Stimulated activated CD8-positive, alpha-beta memory T cell treated with anti-CD3 and anti-CD28 coated beads, Interleukin-4, amount 100 ng/mL, for 24 hours (primary cell): Measurements from ENCODE around the gene YOD1.

ENCODE experiments used
- DNase-seq: peaks from one replicate; pipeline ENCODE4 v3.0.0-alpha.2; 2020; ENCODE audit warnings: low read depth

Gene YOD1

DNA sequence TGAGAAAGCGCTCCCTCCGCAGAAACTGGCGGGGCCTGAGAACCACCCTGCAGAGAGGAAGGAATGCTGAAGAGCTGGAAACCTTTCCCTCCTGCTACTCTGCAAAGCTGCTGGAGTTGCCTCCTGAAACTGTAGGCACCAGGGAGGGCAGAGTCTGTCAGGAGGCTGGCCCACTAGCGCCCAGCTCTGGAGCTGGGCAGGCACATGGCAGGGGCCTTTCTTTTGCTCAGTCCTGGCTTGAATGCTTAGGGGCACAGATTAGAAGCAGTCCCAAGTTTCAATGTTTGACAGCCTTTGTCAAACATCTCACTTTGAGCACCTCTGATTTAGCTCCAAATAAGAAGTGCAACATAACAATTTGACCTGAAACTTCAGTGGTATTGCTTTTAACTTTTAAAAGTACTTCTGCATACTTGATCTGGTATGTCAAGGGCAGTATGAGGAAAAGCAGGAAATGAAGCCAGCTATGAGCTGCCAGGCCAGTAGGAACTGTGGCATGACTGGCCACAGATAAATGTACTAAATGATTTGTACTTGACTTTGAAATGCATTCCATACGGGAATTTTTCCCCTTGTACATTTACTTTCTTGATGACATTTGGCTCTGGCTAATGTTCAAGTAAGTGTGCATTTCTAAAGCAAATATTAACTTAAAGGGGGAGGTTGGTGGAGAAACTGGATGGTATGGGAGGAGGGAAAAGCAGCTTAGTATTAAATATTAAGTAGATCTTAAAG is 25.7 kb downstream of the YOD1 start:
- DNase-seq, result no peak

DNA sequence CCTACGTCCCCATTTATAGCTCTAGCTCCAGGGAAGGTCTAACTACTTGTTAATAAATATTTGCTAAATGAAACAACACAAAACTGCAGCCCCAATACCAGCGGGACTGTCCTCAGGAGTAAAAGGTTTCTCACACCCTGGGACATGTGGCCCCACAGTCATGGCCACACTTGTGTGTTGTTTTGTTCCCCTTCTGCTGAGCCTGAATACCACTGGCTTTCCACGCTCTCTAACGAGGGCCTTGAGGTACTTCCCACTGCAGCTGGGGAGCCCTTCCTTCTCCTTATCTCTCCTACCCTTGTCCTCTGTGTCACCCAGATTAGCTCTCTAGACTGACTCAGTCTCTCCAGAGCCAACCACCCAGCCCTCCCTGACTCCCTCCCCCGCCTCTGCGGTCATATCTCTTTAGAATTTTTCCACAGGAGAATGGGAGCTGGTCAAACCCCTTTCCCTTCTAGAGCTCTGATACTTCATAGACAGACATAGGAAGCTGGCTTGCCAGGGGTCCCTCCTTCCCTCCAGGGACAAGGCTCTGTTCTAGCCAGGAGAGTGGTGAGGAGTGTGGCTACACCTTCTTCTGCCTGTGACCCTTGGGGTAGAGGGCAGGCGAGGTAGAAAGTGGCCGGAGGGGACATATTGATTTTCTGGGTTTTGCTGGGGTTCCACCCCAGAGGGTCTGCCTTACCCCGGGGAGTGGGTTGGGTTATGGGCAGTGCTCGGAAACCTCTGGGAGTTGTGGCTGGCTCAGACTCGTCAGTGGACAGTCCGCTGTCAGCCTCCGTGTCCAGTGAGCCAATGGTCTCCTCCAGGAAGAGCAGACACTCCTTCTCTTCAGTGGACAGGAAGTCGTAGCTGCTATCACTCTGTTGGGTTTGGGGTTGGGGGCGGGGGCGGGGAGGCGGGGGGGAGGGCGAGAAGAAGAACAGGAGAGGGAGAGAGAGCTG is 26.5 kb downstream of the YOD1 start:
- no peak for DNase-seq

DNA sequence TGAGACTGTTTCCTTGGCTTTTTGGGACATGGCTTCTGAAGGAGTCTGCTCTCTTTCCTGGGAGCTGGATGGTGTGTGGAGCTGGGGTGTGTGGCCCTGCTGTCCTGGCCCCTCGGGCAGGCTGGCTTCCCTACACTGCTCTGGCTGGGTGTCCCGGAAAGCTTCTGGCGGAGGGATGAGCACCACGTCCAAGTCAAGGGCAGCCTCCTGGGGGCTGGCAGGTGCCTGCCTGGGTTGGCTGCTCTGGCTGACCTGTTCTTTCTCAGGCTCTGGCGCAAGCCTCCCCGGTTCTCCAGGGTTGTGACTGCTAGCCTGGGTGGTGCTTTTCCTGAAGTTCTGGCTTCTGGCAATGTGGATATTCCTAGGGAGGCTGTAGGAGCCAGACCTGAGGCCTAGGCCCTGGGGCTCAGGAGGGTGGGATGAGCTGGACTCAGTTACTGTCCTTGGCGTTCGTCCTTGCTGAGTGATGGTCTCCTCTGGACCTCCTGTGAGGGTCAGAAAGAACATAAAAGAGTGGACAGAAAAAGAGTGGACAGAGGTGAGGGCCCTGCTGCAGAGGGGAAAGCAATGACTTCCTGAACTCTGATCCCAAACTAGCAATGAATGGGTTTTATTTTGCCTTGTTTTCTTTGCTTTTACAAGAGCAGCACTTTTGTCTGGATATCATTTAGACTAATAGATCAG is 27.9 kb downstream of the YOD1 start:
- no peak for DNase-seq

DNA sequence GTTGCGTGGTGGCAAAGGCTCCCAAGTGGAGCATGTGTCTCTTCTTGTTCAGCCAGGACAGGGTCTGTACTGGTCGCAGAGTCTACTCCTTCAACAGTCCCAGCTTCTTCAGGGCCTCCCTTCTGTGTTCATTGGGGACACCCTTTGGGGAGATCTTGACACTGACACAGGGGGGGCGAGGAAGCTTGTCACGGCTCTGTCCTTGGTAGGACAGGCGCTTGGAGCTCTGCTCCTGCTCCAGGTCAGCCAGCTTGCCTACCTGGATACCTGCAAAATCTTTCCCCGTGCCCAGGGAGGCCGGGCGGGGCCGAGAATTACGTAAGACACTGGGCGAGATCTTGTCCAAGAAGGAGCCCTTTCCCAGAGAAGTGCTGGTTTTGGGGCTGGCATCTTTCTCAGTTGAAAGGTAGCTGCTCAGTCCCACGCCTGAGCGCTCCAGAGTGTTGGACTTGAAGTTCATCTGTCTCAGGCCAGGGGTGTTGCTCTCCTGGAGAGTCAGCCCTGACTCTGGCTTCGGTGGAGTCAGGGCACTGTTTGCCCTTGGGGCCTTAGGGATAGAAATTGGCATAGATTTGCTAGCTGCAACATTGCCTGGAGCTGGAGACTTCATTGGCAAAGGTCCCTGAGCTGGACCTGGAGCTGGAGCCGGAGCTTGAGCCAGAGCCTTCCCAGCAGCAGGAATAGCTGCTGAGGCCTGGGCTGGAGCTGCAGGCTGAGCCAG is 29.0 kb downstream of the YOD1 start:
- DNase-seq, result no peak

DNA sequence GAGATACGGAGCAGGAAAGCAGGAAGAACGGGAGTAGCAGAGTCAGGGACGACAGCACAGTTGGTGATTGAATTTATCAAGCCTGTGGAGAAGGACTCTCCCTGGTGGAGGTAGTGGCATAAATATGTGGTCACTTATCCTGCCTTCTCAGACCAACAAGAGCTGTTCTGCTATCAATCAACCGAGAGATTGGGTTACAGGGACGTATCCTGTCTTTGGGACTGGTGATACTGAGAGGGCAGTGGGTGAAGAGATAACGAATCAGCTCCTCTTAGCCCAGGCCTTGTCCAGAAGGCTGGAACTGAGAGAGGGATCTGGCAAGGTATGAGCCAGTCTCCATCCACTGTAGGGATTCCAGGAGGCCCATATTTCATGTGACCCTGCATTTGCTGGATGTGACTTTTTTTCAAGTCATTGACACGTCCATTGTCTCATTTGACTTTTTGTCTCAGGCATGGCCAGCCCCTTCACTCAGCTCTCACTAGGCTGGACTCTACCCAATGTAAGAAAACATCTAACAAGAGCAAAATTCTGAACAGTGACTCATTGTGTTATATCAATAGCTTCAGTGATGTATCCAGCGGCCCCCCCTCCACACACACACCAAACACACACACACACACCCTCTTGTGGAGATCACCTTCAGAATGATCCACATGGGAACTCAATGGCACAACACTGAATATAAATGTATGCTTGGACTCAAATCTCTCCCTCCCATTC is 29.7 kb downstream of the YOD1 start:
- no peak for DNase-seq

DNA sequence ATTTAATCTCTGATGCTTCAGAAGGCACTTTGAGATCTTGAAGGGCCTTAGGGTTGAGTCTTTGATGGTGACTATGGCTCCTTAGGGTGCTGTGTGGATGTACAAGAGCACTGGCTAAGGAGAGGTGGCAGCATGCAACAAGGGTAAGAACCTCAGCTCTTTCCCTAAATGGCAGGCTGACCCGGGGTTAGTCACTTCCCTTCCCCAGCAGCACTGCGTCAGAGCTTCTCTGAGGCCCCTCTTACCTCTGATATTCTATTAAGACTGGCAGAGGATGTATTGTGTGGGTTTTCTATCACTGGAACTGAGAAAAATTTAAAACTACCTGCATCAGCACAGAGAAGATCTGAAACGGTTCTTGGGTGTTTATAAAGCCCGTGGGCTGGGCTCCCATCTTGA is 30.3 kb downstream of the YOD1 start:
- no peak for DNase-seq

DNA sequence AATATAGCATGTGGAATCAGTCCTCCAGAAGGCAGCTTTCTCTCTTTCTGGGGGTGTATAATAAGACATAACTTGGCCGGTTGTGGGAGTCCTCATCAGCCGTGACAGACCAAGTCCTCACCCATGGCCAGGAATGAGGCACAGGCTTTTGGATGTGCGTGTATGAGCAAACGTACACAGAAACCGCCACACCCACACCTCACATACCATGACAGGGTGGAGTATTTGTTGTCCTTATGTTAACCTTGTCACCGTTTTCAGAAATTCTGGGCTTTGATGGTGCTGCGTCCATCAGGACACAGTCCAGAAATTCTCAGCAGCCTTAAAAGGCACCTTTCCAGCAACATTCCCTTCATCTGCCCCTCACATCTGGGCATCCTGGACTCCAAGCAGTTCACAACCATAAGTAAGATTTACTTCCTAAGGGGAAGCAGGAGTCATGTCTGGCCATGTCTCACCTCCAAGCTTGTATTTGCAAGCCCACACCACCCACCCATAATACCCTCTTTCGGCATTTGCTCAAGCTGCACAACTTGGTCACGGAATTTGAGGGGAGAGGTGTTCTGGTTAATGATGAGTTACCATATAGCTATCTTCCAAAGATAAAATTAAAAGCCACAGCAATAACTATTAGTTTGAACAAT is 30.8 kb downstream of the YOD1 start:
- DNase-seq, result no peak

DNA sequence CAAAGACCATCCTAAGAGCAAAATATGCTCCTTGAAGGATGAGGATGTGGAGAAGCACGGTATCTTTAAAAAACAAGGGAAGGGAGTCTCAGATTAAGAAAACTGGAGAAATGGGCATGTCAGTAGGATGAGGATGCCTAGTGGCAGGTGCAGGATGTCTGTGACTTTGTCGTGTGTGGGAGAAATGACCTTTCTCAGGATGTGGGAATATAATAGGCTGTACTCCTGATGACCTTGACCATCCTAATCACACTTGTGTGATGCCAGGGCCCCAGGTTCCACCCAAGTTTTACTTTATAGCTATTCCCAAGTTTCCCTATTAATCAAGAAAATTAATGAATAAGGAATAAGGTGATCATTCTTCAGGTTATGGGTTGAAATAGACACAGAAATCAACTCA is 31.3 kb downstream of the YOD1 start:
- DNase-seq, result no peak

DNA sequence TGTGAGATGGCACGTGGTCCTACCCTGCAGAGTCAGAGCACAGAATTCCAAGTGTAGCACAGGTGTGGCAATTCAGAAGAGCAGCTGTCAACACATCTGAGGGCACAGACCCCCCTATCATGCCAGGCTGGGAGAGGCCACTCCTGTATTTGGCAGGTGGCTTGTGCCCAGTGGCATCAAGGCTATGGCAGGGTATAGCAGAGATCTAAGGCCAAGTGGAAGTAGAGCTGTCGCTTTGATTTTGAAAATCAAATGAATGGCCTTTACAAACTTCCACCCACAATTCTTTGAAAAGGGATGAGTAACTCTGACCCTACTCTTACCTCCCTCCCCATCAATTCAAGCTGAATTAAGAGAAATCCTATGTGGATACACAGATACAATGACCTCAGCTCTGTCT is 31.8 kb downstream of the YOD1 start:
- no peak for DNase-seq

DNA sequence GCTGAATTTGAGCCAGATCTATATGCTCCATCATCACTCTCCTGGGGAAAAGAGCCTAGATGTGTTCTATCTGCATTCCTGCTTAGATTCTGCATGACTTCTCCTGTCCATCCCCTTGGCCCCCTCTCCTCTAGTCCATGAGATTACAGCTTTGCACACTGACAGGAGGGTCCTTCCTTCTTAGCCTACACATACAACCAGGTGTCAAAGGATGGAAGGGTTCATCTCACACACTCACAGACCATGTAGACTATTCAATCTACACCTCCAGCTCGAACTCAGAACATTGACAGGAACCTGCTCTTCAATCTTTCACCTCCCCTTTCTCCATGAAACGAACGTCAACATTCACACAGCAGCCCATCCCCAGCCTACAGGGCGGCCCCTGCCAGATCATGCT is 32.3 kb downstream of the YOD1 start:
- no peak for DNase-seq

DNA sequence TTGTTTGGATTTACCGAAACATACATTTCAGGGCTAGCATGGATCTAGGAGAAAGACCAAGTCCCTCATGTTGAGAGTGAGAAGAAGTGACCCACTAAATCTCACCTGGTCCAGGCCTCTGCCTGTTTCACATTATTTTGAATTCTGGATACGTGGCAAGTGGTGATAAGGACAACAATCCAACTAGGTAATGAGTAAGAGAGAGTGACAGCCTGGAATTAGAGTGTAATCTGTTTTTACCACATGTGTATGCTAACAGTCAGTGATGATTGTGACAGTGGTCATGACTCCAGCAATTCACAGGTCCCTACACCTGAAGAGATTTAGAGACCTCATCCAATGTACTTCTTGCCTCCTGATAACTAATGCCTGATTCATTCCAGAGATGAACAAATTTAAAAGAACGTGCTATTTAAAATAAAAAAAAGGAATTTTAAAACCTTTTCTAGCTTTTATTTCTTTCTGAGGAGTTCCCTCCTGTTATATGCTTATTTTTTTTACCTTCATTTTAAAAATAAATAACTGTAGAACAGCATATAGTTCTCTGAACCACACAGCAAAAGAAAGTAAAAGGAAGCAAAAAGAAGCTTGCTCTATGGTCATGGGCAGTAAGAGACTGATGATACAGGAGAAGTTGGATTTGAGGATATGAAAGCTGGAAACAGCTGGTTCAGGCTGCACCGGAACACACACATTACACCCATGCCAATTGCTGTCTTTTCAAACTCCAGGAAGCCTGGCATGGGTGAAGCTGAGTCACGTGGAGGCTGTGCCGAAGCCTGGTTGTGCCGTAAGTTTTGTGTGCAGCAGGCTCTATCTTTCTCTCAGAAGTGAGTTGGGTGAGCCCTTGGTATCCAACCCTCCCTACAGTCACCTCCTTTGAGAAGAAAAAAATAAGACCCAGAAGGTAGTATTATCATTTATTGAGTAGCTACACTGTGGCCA is 33.1 kb downstream of the YOD1 start:
- DNase-seq, result no peak

DNA sequence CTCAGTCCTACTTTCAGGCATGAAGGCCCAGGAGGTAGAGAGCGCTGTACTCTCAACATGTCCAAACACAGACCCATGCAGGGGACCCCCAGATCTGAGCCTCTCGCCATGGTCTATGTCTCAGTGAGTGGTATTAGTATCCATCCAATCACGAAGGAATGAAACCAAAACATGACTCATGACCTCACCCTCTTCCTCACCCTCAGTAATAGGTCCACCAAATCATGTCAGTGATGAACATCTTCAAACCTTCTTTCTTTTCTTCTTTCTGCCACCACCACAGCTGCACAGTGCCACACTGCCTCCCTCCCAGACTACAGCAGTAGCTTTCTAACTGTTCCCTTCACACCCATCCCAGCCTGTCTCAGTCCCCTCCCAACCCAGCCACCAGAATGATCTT is 35.2 kb downstream of the YOD1 start:
- DNase-seq, result no peak

DNA sequence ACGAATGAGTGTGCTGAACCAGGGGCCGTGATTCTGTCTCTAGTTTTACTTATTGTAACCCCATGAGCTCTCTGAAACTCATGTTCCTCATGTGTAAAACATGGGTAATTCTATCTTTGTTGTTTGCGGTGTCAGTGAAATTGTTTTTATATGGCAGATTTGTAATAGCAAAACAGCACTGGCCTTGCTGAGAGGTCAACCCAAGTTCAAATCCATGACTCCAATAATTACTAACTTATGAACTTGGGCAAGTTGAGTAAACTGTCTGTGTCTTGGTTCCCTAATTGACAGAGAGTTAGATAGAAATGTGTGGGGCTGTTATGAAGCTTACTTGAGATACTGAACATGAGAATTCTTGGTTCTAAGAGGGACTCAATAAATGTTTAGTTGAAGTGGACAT is 36.3 kb downstream of the YOD1 start:
- no peak for DNase-seq

DNA sequence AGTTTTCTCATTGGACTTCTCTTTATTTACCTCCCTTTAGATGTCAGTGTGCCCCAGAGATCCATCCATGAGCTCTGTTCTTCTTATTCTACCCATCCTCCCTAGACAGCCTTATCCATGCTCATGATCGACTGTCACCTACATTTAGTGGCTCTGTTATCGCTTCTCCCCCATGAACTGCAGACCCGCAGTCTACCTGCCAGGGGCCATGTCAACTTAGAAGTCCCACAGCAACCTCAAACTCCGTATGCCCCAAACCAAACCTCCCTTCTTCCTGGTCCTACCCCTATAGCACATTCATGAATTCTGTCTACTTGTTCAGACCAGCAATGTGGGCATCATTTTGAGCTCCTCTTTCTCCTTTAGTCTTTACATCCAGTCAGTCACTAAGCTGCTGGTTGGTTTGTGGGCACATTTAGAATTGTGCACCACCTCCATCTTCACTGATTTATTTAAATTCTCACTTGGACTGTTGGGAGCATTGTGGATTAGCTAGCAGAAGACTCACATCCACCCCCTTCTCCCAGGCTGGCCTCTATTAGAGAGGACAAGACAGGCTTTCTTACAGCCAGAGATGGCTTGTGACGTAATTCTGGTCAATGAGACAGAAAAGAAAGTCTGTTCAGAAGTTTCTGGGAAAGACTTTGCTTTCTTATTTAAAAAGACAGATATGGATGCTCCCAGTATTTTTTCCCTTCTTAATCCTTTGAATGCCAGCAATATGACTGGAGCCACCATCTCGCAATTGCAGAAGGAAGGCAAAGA is 37.5 kb downstream of the YOD1 start:
- DNase-seq, result no peak

DNA sequence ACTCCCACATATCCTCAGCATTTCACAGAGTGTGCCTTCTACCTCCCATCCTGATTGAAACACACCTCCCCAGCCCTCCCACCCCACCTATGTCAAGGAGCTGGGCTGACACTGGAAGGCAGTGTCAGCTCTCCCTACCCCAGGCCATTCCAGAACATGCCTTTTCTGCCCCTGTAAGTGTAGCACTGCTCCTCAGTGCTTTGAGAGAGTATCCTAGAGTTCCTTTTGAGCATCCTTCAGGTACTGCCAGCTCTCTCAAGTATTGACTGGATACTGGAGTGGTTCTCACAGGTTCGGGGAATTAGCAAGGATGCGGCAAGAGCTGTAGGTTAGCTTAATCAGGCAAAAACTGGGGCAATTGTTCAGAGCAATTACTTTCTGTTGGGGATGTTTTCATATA is 40.3 kb downstream of the YOD1 start:
- no peak for DNase-seq

DNA sequence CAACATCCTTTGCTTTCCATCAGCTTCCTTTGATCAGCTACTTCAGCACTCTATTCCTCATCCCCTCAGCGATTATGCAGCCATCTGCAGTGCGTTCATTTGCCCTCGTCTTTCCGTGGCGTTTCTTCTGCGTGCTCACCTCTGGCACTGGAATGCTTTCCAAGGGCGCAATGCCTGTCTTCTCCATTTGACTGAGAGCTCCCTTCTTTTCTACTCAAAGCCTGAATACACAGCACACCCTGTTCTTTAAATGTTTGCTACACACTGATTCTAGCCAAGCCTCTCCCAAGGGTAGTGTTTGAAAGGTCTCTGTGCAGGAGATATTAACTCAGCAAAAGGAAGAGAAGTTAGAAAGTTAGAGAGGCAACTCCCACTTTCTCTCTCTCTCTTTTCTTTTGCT is 41.1 kb downstream of the YOD1 start:
- no peak for DNase-seq

DNA sequence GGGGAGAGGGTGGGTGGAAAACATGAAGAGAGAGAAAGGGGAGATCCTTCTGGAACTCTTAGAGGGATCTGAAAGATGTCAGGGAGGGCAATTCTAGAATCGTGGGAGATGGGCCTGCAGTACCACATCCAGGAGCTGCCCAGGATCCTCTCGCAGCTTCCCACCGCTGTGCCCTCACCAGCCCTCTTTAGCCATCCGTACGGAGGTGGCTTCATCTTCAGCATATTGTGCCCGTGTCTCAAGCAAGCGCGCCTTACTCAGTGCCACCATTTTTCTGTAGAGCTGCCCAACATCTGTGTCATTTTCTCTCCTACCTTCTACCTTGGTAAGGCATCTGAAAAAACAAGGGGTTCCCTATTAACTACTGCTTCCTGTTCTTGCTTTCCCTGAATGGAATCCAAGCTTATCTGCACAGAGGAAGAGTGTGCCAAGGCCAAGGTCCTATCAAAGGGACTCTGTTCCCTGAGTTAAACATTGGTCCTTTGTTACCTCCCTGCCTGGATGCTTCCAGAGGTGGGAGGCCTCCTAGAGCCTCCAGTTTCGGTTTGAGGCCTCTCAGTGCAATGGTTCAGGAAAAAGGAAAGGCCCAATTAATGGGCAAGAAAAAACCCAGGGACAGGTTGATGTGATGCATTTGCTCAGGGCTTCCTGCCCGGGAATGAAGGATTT is 41.7 kb downstream of the YOD1 start:
- DNase-seq, result no peak

DNA sequence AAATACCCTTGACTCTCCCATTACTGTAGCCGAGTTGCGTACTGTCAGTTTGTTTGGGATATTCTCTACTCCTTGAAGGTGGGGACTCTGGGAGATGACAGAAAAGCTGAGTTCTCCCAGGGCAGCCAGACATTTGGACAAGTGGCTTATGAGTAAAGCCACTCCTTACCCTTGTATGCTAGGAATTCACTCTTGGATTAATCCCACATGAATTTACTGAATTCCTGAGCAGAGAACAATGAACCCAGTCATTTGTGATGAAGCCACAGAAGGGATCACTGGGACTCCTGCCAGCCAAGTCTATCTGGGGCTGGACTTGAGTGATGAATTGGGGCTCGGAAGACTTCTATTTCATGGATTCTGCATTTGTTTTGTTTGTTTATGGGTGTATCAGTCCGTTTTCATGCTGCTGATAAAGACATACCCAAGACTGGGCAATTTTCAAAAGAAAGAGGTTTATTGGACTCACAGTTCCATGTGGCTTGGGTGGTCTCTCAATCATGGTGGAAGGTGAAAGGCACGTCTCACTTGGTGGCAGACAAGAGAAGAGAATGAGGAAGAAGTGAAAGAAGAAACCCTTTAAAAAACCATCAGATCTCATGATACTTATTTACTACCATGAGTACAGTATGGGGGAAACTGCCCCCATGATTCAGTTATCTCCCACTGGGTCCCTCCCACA is 43.5 kb downstream of the YOD1 start:
- DNase-seq, result no peak
